NB4 (cell line): Measurements from ENCODE around the gene SFMBT2.

ENCODE experiments used
- CTCF ChIP-seq: IDR thresholded peaks from one replicate; pipeline ENCODE4 v1.5.1; 2012; ENCODE audit warnings: low read depth, low read length
- MYC ChIP-seq: IDR thresholded peaks from 2 replicates; pipeline ENCODE4 v1.6.1; 2011; ENCODE audit warnings: low read depth, low read length

GRCh38 chr10:7361316-7361715 lies 49.5 kb downstream of the SFMBT2 start:
- TF ChIP-seq CTCF (no peak), MYC (no peak)
